ENCODE measurements around the gene GRB14.

GRB14 gene

GRCh38 chr2:164613321-164613982 is 7.8 kb downstream of the GRB14 start:
- DNase-seq (ENCODE audit: low read depth in 2 of 3, low spot score in 1 of 3), result no peak

DNA sequence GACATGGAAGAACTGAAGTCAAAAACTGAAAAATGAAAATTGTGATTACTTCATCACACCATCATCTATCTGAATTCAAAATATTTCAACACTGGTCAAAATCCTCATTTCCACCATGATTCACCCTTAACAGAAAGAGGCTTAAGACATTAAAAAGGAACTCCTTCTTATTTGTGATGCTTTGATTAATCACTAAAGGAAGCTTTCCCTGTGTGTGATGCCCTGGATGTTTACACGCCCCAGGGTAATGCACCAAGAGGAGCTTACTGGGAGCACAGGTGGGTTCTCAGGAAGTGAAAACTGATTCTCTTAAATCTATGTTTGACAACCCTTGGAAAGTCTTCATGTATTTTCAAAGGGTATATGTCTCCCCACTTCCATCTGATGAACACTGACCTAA is 11.5 kb downstream of the GRB14 start:
- no peak for DNase-seq (ENCODE audit: low read depth in 2 of 3, low spot score in 1 of 3)

DNA sequence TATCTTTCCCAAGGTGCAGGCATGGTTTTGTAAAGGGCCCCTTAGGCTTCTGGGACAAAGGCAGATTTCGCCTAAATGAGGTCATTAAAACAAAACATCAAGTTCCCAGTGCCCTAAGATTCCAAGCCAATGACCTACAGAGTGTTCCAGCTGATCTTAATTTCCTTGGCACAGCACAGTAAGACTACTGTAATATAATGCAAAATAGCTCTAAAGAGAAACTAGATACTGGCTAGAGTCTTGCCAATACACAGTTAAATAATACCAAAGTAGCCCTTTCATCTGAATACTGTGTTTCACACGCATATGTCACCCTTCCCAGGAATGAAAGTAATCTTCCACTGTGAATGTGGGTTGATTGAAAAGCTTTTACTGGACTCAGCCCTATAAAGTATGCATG is 14.7 kb downstream of the GRB14 start:
- no peak for DNase-seq (ENCODE audit: low read depth in 2 of 3, low spot score in 1 of 3)

- DNase-seq (ENCODE audit: low read depth in 2 of 3, low spot score in 1 of 3), result no peak
Measured at GRCh38 chr2:164605295-164605694, 16.0 kb downstream of the GRB14 start.

GRCh38 chr2:164600763-164601162 is 20.5 kb downstream of the GRB14 start:
- no peak for DNase-seq (ENCODE audit: low read depth in 2 of 3, low spot score in 1 of 3)

DNA sequence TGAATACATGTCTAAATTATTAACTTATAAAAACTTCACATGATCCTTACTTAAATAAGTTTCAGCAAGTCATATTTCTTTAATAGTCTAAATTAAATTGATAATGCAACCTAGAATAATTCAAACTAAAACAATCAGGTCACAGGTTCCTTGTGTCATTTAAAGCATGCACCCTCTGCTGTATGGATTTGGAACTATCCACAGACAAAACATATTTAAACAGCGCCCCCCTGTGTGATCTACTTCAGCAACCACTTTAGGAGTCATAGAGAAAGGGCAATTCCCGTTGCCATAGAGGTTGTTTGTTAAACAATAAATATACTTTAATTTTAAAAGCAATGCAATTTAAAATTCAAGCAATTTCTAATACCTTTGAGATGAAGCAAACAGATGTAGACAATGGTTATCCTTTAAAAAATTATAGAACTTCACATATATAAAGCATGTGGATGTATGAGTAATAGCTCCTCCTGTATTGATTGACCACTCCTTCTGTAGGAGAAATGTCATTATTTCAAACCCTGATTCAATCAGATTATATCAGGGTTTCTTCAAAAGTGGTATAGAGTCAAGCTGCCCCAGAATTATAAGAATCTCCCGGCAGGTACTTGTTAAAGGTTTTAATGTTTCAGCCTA is 21.2 kb downstream of the GRB14 start:
- peak in 1 of 3 donors; percentile 9 for DNase-seq (ENCODE audit: low read depth in 2 of 3, low spot score in 1 of 3)

DNA sequence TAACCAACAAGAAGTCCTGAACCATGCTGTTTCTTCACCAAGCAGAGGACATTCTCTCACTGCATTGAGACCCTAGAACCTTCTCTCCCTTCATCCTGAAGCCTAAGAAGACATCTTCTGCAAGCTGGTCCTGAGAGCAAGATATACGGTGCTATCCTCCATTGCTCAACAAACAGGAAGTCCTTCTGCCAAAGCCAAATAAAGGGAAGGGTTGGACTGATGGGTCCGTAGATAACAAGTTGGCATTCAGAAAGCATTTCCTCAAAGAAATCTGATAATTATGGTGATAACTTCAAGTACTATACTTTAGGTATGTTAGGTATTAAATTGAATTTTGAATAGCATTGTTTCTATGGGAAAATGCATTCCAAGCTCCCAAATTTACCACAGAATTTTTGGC is 23.3 kb downstream of the GRB14 start:
- DNase-seq (ENCODE audit: low read depth in 2 of 3, low spot score in 1 of 3), result no peak

DNA sequence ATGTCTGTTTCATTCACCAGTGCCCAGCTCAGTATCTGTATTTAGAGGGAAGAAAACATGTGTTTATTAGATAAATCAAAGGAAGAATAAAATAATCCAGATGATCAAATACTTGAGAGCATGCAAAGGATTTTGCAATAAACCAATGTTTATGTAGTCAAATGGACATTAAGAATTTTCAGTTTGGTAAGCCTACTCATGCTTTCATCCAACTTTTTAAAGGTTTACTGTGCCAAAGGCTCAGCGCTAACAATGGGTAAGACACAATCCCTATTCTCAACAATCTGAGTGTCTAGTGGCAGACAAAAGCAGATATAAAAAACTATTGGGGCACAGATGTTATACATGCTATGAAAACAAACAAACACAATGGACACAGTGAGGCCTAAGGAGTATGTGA is 26.3 kb downstream of the GRB14 start:
- no peak for DNase-seq (ENCODE audit: low read depth in 2 of 3, low spot score in 1 of 3)

DNA sequence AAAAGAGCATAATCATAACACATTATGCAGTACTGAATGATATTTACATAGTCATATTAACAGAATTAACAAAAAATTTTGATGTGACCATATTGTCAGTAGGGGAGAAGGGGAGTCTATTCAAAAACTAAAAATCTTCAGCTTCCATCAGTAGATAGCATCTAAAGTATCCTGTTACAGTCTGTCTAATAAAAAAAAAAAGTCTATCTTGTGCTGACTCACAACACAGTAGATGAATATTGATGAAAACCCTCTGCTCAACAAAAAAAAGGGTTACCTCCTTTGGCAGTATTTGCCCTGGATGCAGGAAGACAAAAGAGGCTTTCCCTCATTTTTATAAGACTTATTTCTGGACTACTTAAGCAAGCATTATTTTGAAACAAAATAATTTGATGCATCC is 27.3 kb downstream of the GRB14 start:
- DNase-seq (ENCODE audit: low read depth in 2 of 3, low spot score in 1 of 3), result no peak

DNA sequence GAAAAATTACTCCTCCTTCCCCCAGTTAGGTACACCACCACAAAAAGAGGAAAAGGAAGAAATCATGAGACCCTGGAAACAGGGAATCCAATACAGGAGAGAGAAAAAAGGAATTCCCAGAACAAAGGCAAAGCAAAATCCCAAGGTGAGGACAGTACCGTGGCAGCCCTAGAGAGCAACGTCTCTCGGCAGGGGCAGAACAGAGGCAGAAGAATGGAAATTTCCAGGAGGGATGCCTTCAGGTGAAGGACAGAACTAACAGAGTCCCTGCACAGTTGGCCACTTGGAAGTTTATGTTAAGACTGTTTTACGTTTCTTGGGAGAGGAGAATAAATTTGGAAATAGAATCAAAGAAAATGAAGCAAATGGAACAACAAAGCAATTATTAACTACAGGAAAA is 27.7 kb downstream of the GRB14 start:
- DNase-seq (ENCODE audit: low read depth in 2 of 3, low spot score in 1 of 3), result no peak

GRCh38 chr2:164589522-164589921 is 31.8 kb downstream of the GRB14 start:
- DNase-seq (ENCODE audit: low read depth in 2 of 3, low spot score in 1 of 3), result no peak

DNA sequence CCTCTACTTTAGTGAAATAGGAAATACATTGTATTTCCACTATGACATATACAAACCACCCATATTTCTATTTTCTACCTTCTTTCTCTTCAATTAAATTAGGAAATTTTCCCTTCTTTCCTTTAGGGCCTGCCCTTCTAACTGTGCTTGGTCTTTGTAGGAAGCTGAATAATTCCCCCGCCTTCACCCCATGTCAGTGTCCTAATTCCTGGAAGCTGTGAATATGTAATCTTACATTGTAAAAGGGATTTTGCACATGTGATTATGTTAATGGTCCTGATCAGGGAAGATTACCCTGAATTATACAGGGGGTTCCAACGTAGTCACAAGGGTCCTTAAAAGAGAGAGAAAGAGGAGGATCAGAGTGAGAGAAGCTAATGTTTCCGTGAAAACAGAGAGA is 40.2 kb downstream of the GRB14 start:
- DNase-seq (ENCODE audit: low read depth in 2 of 3, low spot score in 1 of 3), result no peak

DNA sequence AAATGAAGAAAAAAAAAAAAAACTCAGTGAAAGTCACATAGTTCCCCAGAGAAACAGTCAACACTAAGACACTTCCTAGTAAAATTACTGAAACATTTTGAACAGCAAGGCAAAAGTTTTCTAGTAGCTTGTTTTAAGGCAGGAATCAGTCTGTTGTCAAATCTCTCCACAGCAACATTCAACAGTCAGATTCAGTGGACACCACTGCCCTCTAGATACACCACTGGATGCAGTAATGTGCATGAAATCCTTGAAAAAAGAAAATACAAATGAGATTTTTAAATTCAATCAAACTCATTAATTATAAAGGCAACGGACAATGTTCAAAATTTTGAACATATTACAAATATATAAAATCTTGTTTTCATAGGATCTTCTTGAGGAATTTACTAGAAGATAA is 46.4 kb downstream of the GRB14 start:
- no peak for DNase-seq (ENCODE audit: low read depth in 2 of 3, low spot score in 1 of 3)

- no peak for DNase-seq (ENCODE audit: low read depth in 2 of 3, low spot score in 1 of 3)
Measured at GRCh38 chr2:164570475-164570874, 50.8 kb downstream of the GRB14 start.

- DNase-seq (ENCODE audit: low read depth in 2 of 3, low spot score in 1 of 3), result no peak
Measured at GRCh38 chr2:164569378-164569777, 51.9 kb downstream of the GRB14 start.

GRCh38 chr2:164568317-164568716 is 53.0 kb downstream of the GRB14 start:
- no peak for DNase-seq (ENCODE audit: low read depth in 2 of 3, low spot score in 1 of 3)

DNA sequence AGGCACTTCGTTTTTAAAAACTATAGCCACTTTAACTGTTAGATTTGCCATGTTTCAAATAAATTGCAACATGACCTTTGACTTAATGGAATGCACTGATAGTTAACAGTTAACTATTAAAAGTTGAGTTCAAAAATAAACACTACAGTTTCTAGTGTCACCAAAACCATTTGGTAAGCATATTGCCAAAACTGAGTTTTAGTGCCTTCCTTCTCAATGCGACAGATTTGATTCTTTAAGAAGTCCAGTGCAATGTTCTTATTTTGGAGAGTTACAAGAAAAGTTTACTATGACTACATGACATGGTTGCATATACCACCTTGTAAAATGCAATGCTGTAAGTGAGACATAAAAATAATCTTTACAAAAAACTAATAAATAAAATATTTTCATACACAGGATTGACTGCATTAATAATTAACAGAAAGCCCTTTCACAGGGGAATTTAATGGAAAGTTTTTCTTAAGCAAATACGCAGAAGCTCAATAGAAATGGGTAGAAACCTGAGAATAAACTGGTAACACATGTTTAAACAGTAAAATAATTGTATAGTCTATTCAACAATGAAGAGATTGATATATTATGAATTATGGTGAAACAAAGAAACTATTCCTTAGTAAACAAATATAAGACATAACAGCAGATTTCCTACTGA is 53.8 kb downstream of the GRB14 start:
- no peak for DNase-seq (ENCODE audit: low read depth in 2 of 3, low spot score in 1 of 3)

DNA sequence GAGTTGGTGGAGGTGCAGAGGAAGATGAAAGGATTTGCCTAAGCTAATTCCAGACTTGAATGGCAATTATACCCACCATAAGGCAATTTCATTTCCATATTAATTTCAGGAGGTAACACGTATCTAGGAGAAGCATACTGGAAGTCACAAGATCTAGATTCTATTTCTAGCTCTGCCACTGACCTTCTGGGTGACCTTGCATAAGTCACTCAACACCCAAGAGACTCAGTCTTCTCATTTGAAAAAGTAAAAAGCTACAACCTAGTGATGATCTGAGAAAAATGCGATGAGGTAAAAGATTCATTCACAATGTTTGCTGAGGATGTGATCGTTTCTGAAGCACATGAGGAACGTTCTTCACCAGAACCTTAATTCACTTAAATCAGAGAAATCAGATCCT is 55.9 kb downstream of the GRB14 start:
- DNase-seq (ENCODE audit: low read depth in 2 of 3, low spot score in 1 of 3), result no peak

GRCh38 chr2:164562666-164563065 is 58.6 kb downstream of the GRB14 start:
- DNase-seq (ENCODE audit: low read depth in 2 of 3, low spot score in 1 of 3), result no peak

DNA sequence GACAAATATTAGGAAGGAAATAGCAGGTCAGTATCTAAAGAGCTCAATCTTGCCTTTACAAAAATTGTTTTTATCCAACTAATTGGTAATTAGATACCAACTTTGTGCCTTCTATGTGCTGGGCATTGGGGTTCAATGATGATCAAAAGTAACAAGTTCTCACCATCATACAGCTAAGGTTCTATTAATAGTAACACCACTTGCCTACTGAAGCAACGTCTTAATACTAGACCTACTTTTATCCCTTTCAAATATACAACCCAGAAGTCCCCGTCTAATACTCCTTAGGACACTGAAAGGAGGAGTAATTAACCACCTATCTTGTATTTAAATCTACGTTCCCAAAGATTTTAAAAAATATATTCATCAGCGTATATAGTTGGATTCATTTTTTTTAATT is 59.3 kb downstream of the GRB14 start:
- DNase-seq (ENCODE audit: low read depth in 2 of 3, low spot score in 1 of 3), result no peak

- DNase-seq (ENCODE audit: low read depth in 2 of 3, low spot score in 1 of 3), result no peak
Measured at GRCh38 chr2:164561416-164561815, 59.9 kb downstream of the GRB14 start.

- DNase-seq (ENCODE audit: low read depth in 2 of 3, low spot score in 1 of 3), result no peak
Measured at GRCh38 chr2:164560902-164561301, 60.4 kb downstream of the GRB14 start.
